Stimulated activated naive CD8-positive, alpha-beta T cell treated with anti-CD3 and anti-CD28 coated beads, Interleukin-15, amount 100 ng/mL, for 72 hours (primary cell): ENCODE results near the gene TMEM115.

Experiments used
- ATAC-seq: fragments of 150-1000 bp; cut with Tn5 transposase; 2 replicates; pipeline ENCODE4 v1.10.0; 2021; ENCODE audit warnings: mild to moderate bottlenecking, moderate library complexity
- DNase-seq, 2 donors: peaks; one replicate each; pipeline ENCODE4 v3.0.0; 2021 to 2022
- H3K27ac Mint-ChIP-seq, 2 donors: one replicate each; pipeline ENCODE4 v1.8.0; 2022; ENCODE audit warnings: mild to moderate bottlenecking in 2 of 2, mixed read lengths in 2 of 2, moderate library complexity in 2 of 2
- H3K27me3 Mint-ChIP-seq: one replicate; pipeline ENCODE4 v1.8.0; 2022; ENCODE audit warnings: mixed read lengths
- H3K4me1 Mint-ChIP-seq: one replicate; pipeline ENCODE4 v1.8.0; 2022; ENCODE audit warnings: mild to moderate bottlenecking, mixed read lengths
- H3K4me3 Mint-ChIP-seq, 2 donors: one replicate each; pipeline ENCODE4 v1.8.0; 2022; ENCODE audit warnings: mild to moderate bottlenecking in 2 of 2, mixed read lengths in 2 of 2, moderate library complexity in 1 of 2
- H3K9me3 Mint-ChIP-seq, 2 donors: one replicate each; pipeline ENCODE4 v1.8.0; 2022; ENCODE audit warnings: mixed read lengths in 2 of 2

TMEM115 gene

GRCh38 chr3:50358911-50359759 is at the start of gene TMEM115:
TSS of gene TMEM115 (minus strand) at chr3:50359521. CDS start at chr3:50359063, 458 bp downstream.
- no peaks in the 10 kb centered on the region for H3K27me3 Mint-ChIP-seq
- ATAC-seq: peak; percentile 100
- H3K27ac Mint-ChIP-seq: peak within 1 kb of the TSS; percentile 98 to 99
- DNase-seq: peak; percentile 91 to 96
- no peaks in the 10 kb centered on the region for H3K9me3 Mint-ChIP-seq
- peaks cover 62% of the 10 kb centered on the region for H3K4me1 Mint-ChIP-seq
- H3K4me3 Mint-ChIP-seq: peak within 1 kb of the TSS; percentile 97 to 99

GRCh38 chr3:50408443-50408944 is 49.2 kb upstream of the TMEM115 start:
- H3K4me3 Mint-ChIP-seq: no peak overlapping the region
- no peak for ATAC-seq
- peaks cover 14% of the 10 kb centered on the region for H3K4me1 Mint-ChIP-seq
- H3K27ac Mint-ChIP-seq: no peak overlapping the region
- no peaks in the 10 kb centered on the region for H3K9me3 Mint-ChIP-seq
- no peak for DNase-seq
- no peaks in the 10 kb centered on the region for H3K27me3 Mint-ChIP-seq

GRCh38 chr3:50406487-50406886 is 47.2 kb upstream of the TMEM115 start:
- Mint-ChIP-seq H3K4me1 (peaks cover 13% of the 10 kb centered on the region), H3K9me3 (no peaks in the 10 kb centered on the region), H3K27ac (no peak overlapping the region), H3K4me3 (no peak overlapping the region), H3K27me3 (no peaks in the 10 kb centered on the region)
- ATAC-seq: no peak
- no peak for DNase-seq

GRCh38 chr3:50405249-50405648 is 45.9 kb upstream of the TMEM115 start:
- Mint-ChIP-seq H3K9me3 (no peaks in the 10 kb centered on the region), H3K4me3 (no peak overlapping the region), H3K27ac (no peak overlapping the region), H3K27me3 (no peaks in the 10 kb centered on the region), H3K4me1 (peaks cover under 1% of the 10 kb centered on the region)
- ATAC-seq (no peak), DNase-seq (no peak)

- H3K9me3 Mint-ChIP-seq: no peaks in the 10 kb centered on the region
- no peak for DNase-seq
- no peaks in the 10 kb centered on the region for H3K4me1 Mint-ChIP-seq
- ATAC-seq: no peak
- H3K4me3 Mint-ChIP-seq: no peak overlapping the region
- H3K27ac Mint-ChIP-seq: no peak overlapping the region
- no peaks in the 10 kb centered on the region for H3K27me3 Mint-ChIP-seq
Measured at GRCh38 chr3:50401978-50402595, 42.8 kb upstream of the TMEM115 start.

GRCh38 chr3:50396502-50396901 is 37.2 kb upstream of the TMEM115 start:
- DNase-seq: no peak
- H3K27ac Mint-ChIP-seq: no peak overlapping the region

GRCh38 chr3:50395070-50395860 is 35.9 kb upstream of the TMEM115 start:
- H3K27ac Mint-ChIP-seq: no peak overlapping the region
- H3K9me3 Mint-ChIP-seq: no peaks in the 10 kb centered on the region
- H3K4me1 Mint-ChIP-seq: peaks cover 15% of the 10 kb centered on the region
- ATAC-seq: no peak
- H3K4me3 Mint-ChIP-seq: no peak overlapping the region
- no peak for DNase-seq
- no peaks in the 10 kb centered on the region for H3K27me3 Mint-ChIP-seq

More at GRCh38 chr3:50396502-50396901, 37.2 kb upstream of the TMEM115 start:
- no peak overlapping the region for H3K4me3 Mint-ChIP-seq
- H3K27me3 Mint-ChIP-seq: no peaks in the 10 kb centered on the region
- H3K9me3 Mint-ChIP-seq: no peaks in the 10 kb centered on the region
- peaks cover 13% of the 10 kb centered on the region for H3K4me1 Mint-ChIP-seq
- no peak for ATAC-seq

GRCh38 chr3:50393061-50393460 is 33.7 kb upstream of the TMEM115 start:
- ATAC-seq (no peak), DNase-seq (no peak)
- no peaks in the 10 kb centered on the region for H3K27me3 Mint-ChIP-seq
- no peaks in the 10 kb centered on the region for H3K9me3 Mint-ChIP-seq
- no peak overlapping the region for H3K27ac Mint-ChIP-seq
- H3K4me1 Mint-ChIP-seq: peaks cover 15% of the 10 kb centered on the region
- H3K4me3 Mint-ChIP-seq: no peak overlapping the region

- Mint-ChIP-seq H3K27ac (peak overlapping the region; percentile 30 to 57), H3K27me3 (no peaks in the 10 kb centered on the region), H3K9me3 (no peaks in the 10 kb centered on the region), H3K4me1 (peaks cover 15% of the 10 kb centered on the region), H3K4me3 (no peak overlapping the region)
- ATAC-seq (no peak), DNase-seq (no peak)
Measured at GRCh38 chr3:50392101-50392715, 32.9 kb upstream of the TMEM115 start.

- Mint-ChIP-seq H3K4me3 (no peak overlapping the region), H3K27me3 (no peaks in the 10 kb centered on the region), H3K27ac (no peak overlapping the region), H3K9me3 (no peaks in the 10 kb centered on the region), H3K4me1 (peaks cover 15% of the 10 kb centered on the region)
- no peak for ATAC-seq
- DNase-seq: no peak
Measured at GRCh38 chr3:50390508-50391224, 31.3 kb upstream of the TMEM115 start.

- Mint-ChIP-seq H3K9me3 (no peaks in the 10 kb centered on the region), H3K27me3 (no peaks in the 10 kb centered on the region), H3K4me3 (no peak overlapping the region), H3K4me1 (peaks cover 15% of the 10 kb centered on the region), H3K27ac (peak overlapping the region in 1 of 2 donors; percentile 71)
- no peak for DNase-seq
- no peak for ATAC-seq
Measured at GRCh38 chr3:50389414-50389767, 30.1 kb upstream of the TMEM115 start.

GRCh38 chr3:50388720-50389413 is 29.5 kb upstream of the TMEM115 start:
- no peak overlapping the region for H3K27ac Mint-ChIP-seq
- H3K4me3 Mint-ChIP-seq: no peak overlapping the region
- no peak for ATAC-seq
- no peaks in the 10 kb centered on the region for H3K9me3 Mint-ChIP-seq
- H3K4me1 Mint-ChIP-seq: peaks cover 15% of the 10 kb centered on the region
- no peak for DNase-seq
- no peaks in the 10 kb centered on the region for H3K27me3 Mint-ChIP-seq

- DNase-seq (no peak), ATAC-seq (peak; percentile 5)
- Mint-ChIP-seq H3K27me3 (no peaks in the 10 kb centered on the region), H3K9me3 (no peaks in the 10 kb centered on the region), H3K4me3 (no peak overlapping the region), H3K4me1 (peaks cover 15% of the 10 kb centered on the region), H3K27ac (no peak overlapping the region)
Measured at GRCh38 chr3:50388016-50388719, 28.8 kb upstream of the TMEM115 start.

- H3K4me3 Mint-ChIP-seq: no peak overlapping the region
- ATAC-seq: no peak
Measured at GRCh38 chr3:50385754-50386153, 26.4 kb upstream of the TMEM115 start.

More at GRCh38 chr3:50385754-50386153, 26.4 kb upstream of the TMEM115 start:
- Mint-ChIP-seq H3K27me3 (no peaks in the 10 kb centered on the region), H3K9me3 (no peaks in the 10 kb centered on the region), H3K4me1 (no peaks in the 10 kb centered on the region), H3K27ac (no peak overlapping the region)
- DNase-seq: no peak
